ENCODE measurements around the gene OSBPL1A.

OSBPL1A gene

DNA sequence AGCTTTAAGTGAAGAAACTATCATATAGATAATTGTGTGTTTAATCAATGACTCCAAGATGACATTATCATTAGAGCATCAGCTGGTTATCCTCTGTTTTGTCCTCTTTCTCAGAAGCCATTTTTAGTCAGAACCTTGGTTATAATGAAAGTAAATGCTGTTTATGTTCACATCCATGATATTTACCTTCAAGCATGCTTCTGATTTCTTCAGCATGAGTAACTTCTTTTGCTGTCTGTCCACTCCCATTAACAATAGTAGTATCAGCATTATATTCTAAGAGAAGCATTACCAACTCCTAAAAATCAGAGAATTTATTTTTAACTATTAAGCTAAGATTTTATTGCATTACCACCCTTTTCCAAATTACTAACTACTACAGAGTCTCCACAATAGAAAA, 56.3 kb downstream of the OSBPL1A start:
- no peak for DNase-seq (ENCODE audit: low read depth in 2 of 2)

DNA sequence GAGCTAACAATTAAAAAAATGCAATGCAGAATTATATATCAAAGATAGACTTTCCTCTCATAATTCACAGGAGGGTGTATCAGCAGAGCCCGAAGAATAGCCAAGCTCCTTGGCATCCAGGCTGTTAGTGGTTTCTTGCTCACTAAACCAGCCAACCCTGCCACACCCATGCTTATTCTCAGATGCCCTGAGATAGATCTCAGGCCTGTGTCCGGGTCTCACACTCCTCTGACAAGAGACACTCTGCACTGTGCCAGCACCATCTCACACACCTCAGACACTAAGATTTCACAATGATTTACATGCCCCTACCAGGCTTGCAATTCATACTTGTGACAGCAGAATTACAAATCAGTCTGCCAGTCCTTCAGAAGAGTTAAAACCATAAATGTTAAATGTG, 64.5 kb downstream of the OSBPL1A start:
- no peak for DNase-seq (ENCODE audit: low read depth in 2 of 2)

DNA sequence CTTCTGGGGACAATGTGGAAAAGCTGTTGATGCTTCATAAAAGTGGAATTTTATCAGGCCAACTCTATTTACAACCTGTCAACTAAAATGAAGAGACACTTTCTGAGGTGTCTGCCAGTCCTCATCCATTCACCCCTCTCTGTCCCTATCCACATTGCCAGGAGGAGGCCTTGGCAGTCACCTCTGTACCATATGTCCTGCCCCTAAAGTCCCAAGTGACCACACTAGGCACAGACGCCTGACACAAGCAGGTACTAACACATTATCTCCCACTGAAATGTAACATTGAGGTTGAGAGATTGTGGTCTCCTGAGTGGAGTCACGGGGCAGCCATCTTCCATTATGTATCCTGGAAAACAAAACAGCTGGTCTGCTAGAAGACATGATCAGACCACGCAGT, 71.4 kb downstream of the OSBPL1A start:
- no peak for DNase-seq (ENCODE audit: low read depth in 2 of 2)

DNA sequence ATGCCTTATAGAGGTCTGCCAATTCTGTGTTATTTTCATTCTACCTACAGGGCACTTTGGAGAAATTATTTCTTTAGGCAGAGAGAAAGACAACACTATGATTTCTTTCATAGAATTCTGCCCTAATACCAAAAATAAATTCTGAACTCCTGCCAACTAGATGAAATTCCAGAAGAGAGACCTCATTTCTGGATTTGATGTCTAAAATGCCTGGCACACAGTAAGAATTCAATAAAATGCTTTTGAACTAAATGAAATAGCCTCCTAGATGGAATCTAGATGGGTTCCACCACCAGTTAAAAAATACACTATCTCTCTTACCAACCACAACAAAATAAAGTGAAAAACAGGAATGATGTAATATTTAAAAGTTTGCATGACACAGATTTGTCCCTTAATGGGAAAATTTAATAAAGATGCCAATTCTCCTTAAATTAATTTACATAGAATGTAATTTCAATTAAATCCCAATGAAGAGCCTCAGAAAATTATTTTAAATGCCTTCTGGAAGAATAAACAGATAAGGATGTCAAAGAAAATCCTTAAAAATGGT, 75.0 kb downstream of the OSBPL1A start:
- no peak for DNase-seq (ENCODE audit: low read depth in 2 of 2)

DNA sequence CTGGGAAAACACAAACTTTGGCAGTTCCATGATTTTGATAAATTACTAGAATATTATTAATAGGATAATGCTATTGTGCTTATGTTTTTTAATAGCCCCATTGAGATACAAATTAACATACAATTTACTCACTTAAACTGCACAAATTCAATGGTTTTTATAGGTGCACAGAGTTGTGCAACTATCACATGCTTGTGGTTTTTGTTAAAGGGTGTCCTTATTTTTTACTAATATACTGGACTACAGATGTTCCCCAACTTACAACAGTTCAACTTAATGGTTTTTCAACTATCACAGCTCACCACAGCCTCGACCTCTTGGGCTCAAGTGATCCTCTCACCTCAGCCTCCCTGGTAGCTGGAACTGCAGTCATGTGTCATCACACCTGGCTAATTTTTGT, 76.6 kb downstream of the OSBPL1A start:
- no peak for DNase-seq (ENCODE audit: low read depth in 2 of 2)

DNA sequence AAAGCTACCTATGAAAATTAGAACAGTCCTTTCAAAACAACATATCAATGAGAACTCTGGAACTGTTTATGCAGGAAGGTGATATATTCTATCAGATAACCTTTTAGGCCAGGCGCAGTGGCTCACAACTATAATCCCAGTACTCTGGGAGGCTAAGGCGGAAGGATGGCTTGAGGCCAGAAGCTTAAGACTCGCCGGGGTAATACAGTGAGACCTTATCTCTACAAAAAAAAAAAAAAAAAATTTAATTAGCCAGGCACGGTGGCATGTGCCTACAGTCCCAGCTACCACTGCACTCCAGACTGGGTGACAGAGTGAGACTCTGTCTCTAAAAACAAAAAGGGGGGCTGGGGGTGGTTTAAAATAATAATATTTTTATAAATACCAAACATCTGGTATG, 77.9 kb downstream of the OSBPL1A start:
- no peak for DNase-seq (ENCODE audit: low read depth in 2 of 2)

DNA sequence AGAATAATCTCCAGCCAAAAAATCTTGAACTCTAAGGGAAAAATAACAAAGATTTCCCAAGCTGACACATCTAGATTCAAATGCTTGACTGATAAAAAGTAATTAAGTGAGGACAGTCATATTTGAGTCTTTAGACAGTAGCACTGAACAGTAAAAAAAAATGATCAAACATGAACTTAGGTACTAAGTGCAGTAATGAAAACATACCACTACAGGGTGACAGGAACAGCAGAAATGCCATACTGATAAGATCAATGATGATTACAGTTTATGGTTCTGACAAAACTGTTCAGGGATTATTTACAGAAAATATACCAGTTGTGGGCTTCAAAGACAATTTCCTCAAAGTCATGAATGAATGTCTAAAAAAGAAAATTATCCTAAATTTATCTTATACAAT, 80.3 kb downstream of the OSBPL1A start:
- no peak for DNase-seq (ENCODE audit: low read depth in 2 of 2)

DNA sequence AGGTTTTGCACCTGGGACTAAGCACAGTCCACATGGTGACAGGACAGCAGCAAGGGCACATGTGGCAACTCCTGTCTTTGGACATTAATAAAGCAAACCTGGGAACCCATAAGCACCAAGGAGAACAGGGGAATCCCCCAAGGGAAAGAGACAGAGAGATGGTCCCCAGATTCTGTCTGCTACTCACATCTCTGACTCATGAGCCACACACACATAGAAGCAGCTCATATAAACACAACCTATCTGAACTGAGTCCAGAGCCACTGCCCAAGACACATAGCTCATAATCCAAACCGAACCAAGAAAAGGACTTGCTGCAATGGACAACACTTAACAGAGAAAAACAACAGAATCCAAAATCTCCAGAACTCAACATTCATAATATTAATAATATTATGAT, 82.5 kb downstream of the OSBPL1A start:
- DNase-seq (ENCODE audit: low read depth in 2 of 2): no peak

DNA sequence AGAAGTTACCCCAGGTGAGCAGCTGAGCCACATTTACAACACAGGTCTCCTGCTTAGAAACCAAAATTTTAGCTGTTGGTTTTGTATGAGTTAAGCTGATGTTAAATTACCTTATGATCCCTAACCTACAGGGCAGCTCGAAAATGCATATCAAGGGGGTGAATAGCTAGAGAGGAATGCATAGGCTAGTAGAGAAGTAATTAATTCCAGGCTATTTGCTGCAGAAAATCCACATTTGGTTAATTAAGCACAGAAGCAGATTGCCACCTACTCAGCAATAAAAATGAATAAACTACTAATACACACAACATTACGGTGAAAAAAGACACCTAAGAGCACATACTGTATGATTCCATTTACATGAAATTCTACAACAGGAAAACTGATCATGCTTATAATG, 91.4 kb downstream of the OSBPL1A start:
- DNase-seq (ENCODE audit: low read depth in 2 of 2): no peak

DNA sequence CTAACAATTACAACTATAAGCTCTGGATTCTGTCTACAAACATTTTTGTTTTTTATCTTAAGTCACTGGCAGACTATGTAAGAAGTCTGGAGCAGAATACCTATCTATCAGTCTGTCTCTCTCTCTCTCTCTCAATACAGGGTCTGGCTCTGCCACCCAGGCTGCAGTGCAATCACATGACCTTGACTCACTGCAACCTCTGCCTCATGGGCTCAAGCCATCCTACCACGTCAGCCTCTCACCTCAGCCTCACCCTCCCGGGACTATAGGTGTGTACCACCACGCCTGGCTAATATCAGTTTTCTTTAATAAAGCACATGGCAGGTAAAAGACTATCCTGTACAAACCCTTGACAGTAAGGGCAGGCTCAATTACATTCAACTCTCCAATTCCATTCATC, 96.9 kb downstream of the OSBPL1A start:
- DNase-seq (ENCODE audit: low read depth in 2 of 2): no peak

DNA sequence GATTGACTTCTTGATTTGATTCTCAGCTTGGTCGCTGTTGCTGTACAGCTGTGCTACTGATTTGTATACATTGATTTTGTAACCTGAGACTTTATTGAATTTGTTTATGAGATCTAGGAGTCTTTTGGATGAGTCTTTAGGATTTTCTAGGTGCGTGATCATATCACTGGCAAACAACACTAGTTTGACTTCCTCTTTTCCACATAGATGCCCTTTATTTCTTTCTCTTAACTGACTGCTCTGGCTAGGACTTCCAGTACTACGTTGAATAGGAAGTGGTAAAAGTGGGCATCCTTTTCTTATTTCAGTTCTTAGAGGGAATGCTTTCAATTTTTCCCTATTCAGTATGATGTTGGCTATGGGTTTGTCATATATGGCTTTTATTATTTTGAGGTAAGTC, 101.3 kb downstream of the OSBPL1A start:
- DNase-seq (ENCODE audit: low read depth in 2 of 2): no peak

DNA sequence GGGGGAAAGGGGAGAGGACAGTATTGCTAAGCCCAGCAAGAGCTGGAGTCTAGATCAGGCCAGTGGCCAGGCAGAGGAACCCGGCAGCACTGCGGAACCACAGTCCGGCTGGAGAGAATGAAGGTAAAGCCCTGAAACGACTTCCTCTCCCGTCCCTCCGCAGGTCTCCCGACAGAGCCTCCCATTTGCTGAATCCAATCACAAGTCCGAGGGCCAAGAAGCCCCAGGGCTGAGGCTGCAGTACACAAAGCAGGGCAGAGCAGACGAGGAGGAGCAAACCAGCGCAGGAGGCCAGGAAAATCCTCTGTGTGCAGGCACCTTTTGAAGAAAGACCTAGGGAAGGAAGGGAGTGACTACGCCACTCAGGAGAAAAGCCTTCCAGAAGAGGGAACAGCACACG, 104.4 kb downstream of the OSBPL1A start:
- DNase-seq (ENCODE audit: low read depth in 2 of 2): no peak

DNA sequence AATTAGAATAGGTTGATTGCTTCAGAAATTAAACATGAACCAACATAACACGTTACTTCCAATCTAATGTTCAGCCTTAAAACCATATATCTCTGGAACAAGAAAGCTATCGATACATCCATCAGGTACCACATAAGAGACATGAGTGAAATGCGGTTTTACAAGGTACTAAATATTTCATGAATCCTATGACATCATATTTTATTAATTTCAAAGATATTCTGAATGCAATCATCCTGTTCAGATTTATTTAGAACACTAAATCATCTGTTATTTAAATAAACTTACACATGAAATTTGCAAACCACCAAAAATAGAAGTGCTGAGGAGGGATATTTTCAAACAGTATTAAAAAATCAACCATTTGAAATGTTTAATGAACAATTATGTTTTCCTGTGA, 119.0 kb downstream of the OSBPL1A start:
- no peak for DNase-seq (ENCODE audit: low read depth in 2 of 2)

DNA sequence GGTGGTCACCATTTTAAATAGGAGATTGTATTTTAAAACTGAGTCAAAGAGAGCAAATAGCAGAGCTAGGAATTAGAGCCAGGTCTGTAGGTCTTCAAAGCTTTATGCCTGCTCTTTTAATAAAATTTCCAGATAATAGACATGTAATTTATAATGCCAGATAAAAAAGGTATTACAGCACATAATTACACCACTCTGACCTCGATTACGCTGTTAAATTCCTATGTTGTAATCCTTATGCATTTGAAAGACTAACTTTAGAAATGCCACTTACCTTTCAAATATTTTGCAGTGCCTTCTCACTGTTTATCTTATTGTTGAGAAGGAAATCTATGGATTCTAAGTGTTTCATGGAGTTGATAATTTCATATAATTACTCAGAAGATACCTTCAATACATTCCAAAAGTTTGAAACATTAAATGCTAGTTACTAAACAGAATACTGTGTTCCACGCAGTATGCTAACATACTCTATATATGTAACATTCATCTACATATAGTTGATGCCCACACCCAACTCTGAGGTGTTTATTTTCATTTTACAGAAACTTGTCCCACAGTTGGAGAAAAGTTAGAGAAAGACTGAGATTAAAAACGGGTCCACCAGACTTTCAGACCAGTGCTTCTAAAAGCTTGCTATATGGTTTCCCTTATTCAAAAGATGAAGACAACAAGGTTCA, 120.0 kb downstream of the OSBPL1A start:
- no peak for DNase-seq (ENCODE audit: low read depth in 2 of 2)

DNA sequence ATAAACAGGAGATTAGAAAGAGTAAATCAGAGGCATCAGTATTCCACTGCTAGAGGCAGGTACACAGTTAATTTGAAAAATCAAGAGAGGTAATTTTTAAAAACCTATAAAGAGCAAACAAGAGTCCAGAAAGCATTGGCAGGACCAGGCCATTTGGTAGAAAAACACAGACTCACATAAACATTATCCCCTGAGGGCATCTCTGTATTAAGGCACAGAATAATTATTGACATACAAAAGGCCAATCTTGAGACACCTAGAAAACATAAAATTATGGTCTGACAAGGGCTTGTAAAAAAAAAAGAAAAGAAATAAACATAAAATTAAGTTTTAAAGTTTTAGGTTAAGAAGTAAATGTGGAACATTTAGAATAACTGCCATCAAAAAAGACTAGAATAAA, 120.6 kb downstream of the OSBPL1A start:
- no peak for DNase-seq (ENCODE audit: low read depth in 2 of 2)

DNA sequence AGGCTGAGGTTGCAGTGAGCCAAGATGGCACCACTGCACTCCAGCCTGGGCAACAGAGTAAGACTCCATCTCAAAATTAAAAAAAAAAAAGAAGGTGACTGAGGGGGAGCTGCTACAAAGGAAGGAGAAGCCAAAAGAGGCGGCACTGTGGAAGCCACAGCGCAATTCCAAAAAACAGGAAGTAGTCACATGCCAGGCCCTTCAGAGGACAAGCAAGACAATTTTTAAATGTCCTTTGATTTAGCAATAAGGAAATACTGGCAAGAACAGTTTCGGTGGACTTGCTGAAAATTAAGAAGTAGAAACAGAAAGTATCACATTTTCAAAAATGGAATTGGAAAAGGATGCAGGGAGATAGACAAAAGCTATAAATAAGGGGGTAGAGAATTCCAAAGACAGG, 122.8 kb downstream of the OSBPL1A start:
- DNase-seq (ENCODE audit: low read depth in 2 of 2): no peak

DNA sequence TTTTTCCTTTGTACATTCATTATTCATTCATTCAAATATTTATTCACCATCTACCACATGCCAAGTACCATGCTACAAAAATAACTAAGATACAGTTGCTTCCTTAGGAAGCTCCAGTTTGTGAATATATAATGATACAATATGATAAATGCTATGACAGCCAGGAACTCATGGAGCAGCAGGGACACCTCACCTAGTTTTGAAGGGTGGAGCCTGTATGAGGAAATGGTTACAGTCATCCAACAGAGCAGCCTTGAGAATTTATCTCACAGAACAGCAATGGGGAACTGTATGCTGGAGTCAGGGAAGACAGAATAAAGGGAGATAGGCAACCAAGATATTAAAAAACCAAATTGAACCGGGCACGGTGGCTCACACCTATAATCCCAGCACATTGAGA, 124.0 kb downstream of the OSBPL1A start:
- DNase-seq (ENCODE audit: low read depth in 2 of 2): no peak

DNA sequence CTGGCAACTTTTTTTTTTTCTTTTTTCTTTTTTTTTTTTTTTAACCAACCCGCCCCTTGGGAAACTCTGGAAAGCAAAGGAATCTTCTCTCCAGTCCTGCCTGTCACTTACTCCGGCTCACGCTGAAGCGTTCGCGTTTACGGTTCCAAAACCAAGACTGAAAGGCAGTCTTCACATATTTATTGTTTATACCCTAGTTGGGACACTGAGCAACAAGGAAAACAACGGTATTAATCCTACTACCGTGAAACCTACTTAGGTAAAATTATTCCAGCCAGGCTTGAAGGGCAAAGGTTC, 125.4 kb downstream of the OSBPL1A start:
- DNase-seq (ENCODE audit: low read depth in 2 of 2): no peak

DNA sequence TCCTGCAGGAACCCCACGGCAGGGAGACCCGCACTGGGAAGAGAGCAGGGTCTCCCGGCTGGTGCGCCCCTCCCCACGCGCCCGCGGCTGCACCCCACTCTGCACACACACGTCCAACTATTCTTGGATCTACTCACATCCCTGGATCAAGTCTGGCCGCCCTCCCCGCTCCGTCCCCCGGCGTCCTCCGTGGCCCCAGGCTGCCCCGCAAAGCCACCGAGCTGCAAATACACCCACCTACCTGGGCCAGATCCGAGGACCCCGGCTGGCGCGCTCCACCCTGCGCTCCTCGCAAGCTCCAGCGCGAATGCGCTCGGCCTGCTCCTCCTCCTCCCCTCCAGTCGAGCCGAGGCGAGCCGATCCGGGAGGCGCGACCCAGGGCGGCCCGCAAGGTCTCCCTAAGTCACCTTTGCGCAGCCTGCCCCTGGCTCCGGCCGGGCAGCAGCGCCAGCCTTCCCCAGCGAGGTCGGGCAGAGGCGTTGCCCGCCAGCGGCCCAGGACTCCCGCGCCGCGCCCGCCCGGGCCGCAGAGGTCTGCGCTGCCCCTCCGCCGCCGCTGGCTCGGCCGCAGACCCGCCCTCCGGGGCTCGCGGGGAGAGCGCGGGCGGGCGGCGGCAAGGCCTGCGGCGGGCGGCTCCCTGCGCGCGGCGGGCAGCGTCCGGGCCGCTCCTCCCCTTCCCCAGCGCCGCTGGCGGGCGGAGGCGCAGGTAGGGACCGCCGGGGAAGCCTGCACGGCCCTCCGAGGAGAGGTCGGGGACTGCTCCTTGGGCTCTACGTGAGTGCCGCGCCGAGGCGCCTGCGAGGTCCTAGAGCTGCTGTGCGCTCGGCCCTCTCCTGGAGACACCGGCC, 126.0 kb downstream of the OSBPL1A start:
- DNase-seq (ENCODE audit: low read depth in 2 of 2): no peak

DNA sequence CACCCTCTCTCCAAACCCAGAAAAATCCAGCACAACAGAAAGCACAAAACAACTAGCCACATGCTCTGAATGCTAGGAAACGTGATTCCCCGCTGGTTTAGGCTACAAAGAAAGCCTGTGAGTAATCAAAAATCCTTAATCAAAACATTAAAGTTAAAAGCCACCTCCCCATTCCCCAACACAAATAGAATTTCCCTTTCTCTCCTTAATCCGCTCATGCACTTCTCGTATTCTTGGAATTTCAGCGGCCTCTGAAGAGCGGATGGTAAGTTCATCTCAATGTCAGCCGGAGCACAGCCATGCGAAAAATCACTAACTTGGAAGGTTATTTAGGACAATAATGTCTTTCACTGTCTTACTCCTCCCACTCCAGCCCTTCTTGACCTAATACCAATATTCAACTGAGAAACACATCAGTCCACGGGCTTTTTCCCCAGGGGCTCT, 126.7 kb downstream of the OSBPL1A start:
- DNase-seq (ENCODE audit: low read depth in 2 of 2): no peak

DNA sequence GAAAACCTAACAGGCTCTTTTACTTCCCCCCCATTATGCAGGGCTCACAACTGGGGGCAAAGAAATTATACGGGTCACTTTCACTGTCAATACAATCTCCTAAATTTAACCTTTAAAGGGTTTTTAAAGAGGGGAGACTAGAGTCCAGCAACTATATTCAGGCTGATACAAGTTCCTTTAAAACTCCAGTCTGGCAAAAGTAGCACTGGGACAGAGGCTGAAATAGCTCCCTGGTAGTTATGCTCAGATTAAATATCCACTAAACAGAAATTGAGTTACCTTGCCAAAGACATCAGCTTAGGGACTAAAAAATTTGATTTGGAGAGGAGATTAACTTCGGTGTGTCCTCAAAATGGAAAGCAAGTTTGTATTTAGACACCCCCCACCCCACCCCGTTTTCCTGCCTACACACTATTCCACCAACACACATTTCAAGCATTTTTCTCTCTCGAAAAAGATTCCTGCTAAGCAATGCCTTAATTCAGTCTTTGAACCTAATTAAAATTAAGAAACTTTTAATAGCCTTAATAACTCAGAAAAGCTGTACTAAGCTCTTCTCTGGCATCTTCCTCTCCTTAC, 127.2 kb downstream of the OSBPL1A start:
- no peak for DNase-seq (ENCODE audit: low read depth in 2 of 2)

DNA sequence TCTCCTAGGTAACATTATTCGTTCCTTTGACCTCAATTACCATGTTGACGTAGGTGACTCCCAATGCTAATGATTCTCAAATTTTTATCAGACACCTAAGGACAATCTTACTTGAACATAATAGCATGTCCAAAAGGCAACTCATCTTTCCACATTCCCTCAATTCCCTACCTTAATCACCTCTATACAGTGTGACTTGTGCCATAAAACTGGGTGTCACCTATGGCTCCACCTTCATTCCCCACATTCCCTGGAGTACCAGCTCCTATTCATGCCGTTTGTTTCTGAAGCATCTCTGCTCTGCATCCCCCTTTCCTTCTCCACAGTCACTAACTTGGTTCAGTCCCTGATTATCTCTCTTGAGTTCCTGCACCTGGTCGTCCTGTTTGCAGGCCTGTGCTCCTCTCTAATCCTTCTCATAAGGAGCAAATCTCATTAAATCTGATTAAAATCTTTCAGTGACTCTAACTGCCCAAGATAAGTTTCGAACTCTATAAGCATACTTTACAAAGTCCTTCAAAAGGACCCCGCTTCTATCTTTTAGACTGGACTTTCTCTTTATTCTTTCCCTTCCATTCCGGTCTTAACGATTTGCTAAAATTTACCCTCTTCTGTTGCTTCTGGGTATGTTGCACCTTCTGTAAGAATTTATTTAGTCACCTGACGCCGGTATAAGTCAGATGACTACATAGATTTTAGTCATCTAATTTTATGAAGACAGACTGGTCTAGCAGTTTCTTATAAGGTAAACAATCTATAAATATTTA, 128.7 kb downstream of the OSBPL1A start:
- no peak for DNase-seq (ENCODE audit: low read depth in 2 of 2)
